Measurements from ENCODE around the gene MMP25. TPM values are rescaled to one million over a fixed set of nuclear protein-coding genes. Genes with fewer than 3 reads are reported as not detected.

MMP25 gene
- total and polyA plus RNA-seq, 9 of the 15 experiments (the other 6 are each of a cell fraction or from before 2014, with no cell fraction given): 0.03 to 0.04 TPM; not detected in 7

- H3K9me3 ChIP-seq (replicated peaks; ENCODE audit: control insufficient read depth, insufficient read depth, low read depth, low read length): no peaks in the 10 kb centered on the region
- ATAC-seq (peak; percentile 74), FAIRE-seq (no peak), DNase-seq (ENCODE audit: extremely low read depth in 1 of 4, low spot score in 3 of 4) (peak in 3 of 4 experiments; percentile 61 to 81 (median 68))
- no peaks in the 10 kb centered on the region for H3K27me3 ChIP-seq (ENCODE audit: control insufficient read depth in 2 of 2, insufficient read depth in 2 of 2, low read length in 2 of 2)
- 0 out of 2 replicates have a peak, but pooled peaks cover 3% of the 10 kb centered on the region for H4K20me1 ChIP-seq (replicated peaks; ENCODE audit: control insufficient read depth, insufficient read depth, low read length)
- 11% methylated on average over 20 of the region's 77 CpGs for whole genome bisulfite sequencing (ENCODE audit: insufficient coverage, low coverage, missing lambda C conversion rate)
- H3K4me1 ChIP-seq (replicated peaks in 1 of 2; ENCODE audit: control insufficient read depth in 2 of 2, insufficient read depth in 2 of 2, low read length in 2 of 2): peaks cover 8 to 38% of the 10 kb centered on the region in 2 experiments
- H2AFZ ChIP-seq (ENCODE audit: low read depth, low read length): peak overlapping the region; percentile 95
- ChIA-PET CTCF (ENCODE audit: low intra/inter-chr PET ratio) (interaction anchor here (0.9 to 2.6 kb wide), 7 partner anchors 27 to 108 kb away, joined by 3 to 20 read pairs (median 6); no protein-coding TSS in a partner anchor), POLR2A (interaction anchor here (0.6 to 1.6 kb wide), 5 partner anchors 10 to 109 kb away, joined by 3 to 6 read pairs (median 4); no protein-coding TSS in a partner anchor)
- peak overlapping the region; percentile 93 for H3K4me3 ChIP-seq
- intact Hi-C loops (cut with micrococcal nuclease) (loop anchor here (1.0 to 10.0 kb wide), 4 partner anchors 29 to 116 kb away; no protein-coding TSS in a partner anchor), in situ Hi-C loops (cut with MboI) (no loop called here)
- H3K36me3 ChIP-seq (ENCODE audit: control insufficient read depth, insufficient read depth, low read length): no peaks in the 10 kb centered on the region
- peak overlapping the region; percentile 83 for H3K27ac ChIP-seq (ENCODE audit: extremely low read depth, low read depth, low read length)
- H3K9me1 ChIP-seq (ENCODE audit: control insufficient read depth, insufficient read depth, low read length): peaks cover 4% of the 10 kb centered on the region
- BruUV-seq (replicated peaks): no TSS peak
- H3K79me2 ChIP-seq (ENCODE audit: control insufficient read depth, insufficient read depth, low read length): peaks cover 2% of the 10 kb centered on the region; the same call in 2 of the 3 replicates
- H3K9ac ChIP-seq (ENCODE audit: insufficient read depth in 1 of 2, low read depth in 2 of 2, low read length in 2 of 2): peak overlapping the region; percentile 85 to 97; a peak in 3 of 4 replicates
- peak overlapping the region; percentile 93 for H3K4me2 ChIP-seq (ENCODE audit: insufficient read depth, low read length)
- TF ChIP-seq RB1 (IDR thresholded peaks at IDR 0.05; ENCODE audit: low read depth): 0 out of 2 replicates have a peak, but pooled peaks have one; percentile 16
- TF ChIP-seq RCOR1 (IDR thresholded peaks at IDR 0.05; ENCODE audit: borderline replicate concordance in 1 of 2, low read depth in 2 of 2, low read length in 2 of 2): 0 out of 4 replicates have a peak, but pooled peaks of 1 of the 2 experiments have one; percentile 3
- no peak for TF ChIP-seq ILK (tag; IDR thresholded peaks at IDR 0.05; ENCODE audit: borderline replicate concordance, low read depth)
- TF ChIP-seq CTCFL (IDR thresholded peaks at IDR 0.05; ENCODE audit: borderline replicate concordance, insufficient read depth, low read depth, low read length, poor library complexity, severe bottlenecking): peak; percentile 17
- TF ChIP-seq SMC3 (conservative IDR thresholded peaks at IDR 0.05; ENCODE audit: insufficient read depth, low read depth, low read length): 0 out of 2 replicates have a peak, but pooled peaks have one; percentile 11
- TF ChIP-seq SAP30 (IDR thresholded peaks at IDR 0.05; ENCODE audit: borderline replicate concordance, insufficient read depth, low read depth, low read length, poor library complexity, severe bottlenecking): peak; percentile 32
- TF ChIP-seq NCOA1 (IDR thresholded peaks at IDR 0.05; ENCODE audit: low read depth): no peak
- peak; percentile 16; the same call in 1 of the 2 replicates for TF ChIP-seq GABPB1 (CRISPR knock-in tag; IDR thresholded peaks at IDR 0.05)
- peak; percentile 31; the same call in 1 of the 2 replicates for TF ChIP-seq ZFX (CRISPR knock-in tag; IDR thresholded peaks at IDR 0.05)
- TF ChIP-seq CTCF (IDR thresholded peaks at IDR 0.05 in 2 of 3, conservative IDR thresholded peaks at IDR 0.05 in 1 of 3; ENCODE audit: insufficient read depth in 2 of 3, low read depth in 1 of 3, low read length in 3 of 3): peak in 2 of 3 experiments; percentile 26 to 41; a peak in 2 of 6 replicates
- no peak for TF ChIP-seq NFE2 (IDR thresholded peaks at IDR 0.05; ENCODE audit: low read depth)
- no peak for TF ChIP-seq ARID3A (IDR thresholded peaks at IDR 0.05; ENCODE audit: borderline replicate concordance, low read depth, low read length)
Observed at GRCh38 chr16:3058139-3059030, 12.0 kb downstream of the MMP25 start.

Data from K562 (cell line).